Activated CD4-positive, alpha-beta T cell treated with anti-CD3 and anti-CD28 coated beads for 1 hour (primary cell): ENCODE data around the gene BTBD9.
"Not testable (repeated sequence)": the region's sequence is repeated elsewhere in the genome, so short reads cannot be mapped to it uniquely, and the experiment has no call there.

Experiments used
- DNase-seq: peaks from one replicate; pipeline ENCODE4 v3.0.0-alpha.2; 2020

Gene BTBD9

GRCh38 chr6:38648629-38649028, 8.9 kb upstream of the BTBD9 start:
- DNase-seq, result no peak

GRCh38 chr6:38646166-38646878, 6.6 kb upstream of the BTBD9 start:
- DNase-seq, result no peak

DNA sequence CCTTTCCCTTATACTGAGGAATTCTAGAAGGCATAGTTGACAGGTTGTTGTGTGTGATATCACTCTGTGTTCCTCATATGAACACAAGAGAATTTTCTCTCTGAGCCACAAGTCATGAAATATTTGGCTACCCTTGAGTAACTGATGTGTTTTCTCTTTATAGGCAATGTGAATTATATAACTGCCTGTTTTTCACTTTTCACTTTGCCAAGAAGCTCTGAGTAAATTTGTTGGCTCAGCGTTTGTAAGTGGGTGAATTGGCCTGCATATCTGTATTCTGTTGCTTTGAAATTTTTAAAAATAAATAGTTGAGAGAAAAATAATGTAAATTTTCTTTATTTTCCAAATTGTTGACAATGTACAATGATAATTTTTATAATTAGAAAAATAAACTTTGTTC, 5.2 kb upstream of the BTBD9 start:
- DNase-seq, result no peak

- DNase-seq, result no peak
Observed at GRCh38 chr6:38640216-38640909, 634 bp upstream of the BTBD9 start.

DNA sequence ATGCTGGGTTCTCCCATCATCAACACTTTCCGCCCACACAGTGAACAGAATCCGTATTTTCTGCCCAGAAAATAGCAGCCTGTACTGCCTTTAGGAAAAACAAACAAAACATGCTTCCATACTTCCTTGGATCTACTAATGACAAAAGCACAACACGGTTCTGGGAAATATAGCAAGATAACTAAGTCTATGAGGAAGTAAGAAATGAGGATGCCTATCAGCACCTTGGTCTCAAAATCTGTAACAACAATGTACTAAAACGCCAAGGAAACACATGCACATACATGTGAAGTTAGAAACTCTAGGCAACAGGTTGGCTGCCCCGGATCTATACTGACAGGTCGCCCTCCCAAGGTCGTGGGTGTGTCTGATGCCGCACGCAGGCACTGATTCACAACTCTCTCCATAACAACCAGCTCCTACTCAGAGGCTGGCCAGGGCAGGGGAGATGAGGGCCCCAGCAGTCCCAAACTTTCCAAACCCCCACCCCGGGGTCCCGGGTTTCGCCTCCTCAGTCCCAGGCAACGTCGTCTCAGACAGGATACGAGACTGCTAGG, 710 bp downstream of the BTBD9 start:
- DNase-seq, result peak; percentile 54

GRCh38 chr6:38637756-38638155, 2.0 kb downstream of the BTBD9 start:
- no peak for DNase-seq

- DNase-seq, result no peak
Observed at GRCh38 chr6:38636027-38636426, 3.7 kb downstream of the BTBD9 start.

DNA sequence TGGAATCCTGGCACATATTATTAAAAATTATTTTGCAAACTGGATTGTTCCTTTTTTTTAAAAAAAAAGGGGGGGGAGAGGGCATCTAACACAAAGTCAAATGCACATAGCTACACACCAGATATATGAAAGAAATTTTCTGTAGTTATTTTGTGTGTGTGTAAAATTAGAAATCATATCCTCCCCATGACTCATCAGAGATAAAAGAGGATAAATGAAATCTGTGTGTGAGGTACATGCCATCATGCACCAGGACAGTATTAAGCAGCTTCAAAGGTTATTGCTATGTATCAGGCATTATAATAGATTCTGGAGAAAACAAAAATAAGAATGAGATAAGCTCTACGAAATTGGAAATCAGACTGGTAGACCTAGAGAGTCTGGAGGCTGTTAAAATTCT, 5.2 kb downstream of the BTBD9 start:
- no peak for DNase-seq

GRCh38 chr6:38632490-38632889, 7.2 kb downstream of the BTBD9 start:
- no peak for DNase-seq

DNA sequence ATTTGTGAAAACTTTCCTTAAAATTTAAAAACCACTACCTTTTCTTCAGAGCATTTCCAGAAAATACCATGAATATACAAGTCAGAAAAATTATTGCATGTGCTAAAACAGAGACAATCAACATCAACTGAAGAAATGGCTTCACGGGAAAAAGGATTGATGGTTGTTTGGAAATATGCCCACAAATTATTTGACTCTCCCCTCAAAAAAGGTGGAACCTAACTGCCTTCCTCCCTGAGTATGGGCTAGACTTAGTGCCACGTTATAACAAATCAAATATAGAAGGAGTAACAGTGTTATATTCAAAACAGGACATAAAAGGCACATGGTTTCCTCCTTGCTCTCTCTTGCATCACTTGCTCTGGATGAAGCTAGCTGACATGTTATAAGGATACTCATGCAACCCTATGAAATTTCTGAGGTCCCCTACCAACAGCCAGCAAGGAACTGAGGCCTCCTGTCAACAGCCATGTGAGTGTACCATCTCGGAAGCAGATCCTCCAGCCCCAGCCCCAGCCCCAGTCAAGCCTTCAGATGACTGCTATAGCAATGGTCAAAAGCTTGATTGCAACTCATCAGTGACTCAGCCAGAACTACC, 8.4 kb downstream of the BTBD9 start:
- no peak for DNase-seq

GRCh38 chr6:38625217-38625616, 14.5 kb downstream of the BTBD9 start:
- no peak for DNase-seq

DNA sequence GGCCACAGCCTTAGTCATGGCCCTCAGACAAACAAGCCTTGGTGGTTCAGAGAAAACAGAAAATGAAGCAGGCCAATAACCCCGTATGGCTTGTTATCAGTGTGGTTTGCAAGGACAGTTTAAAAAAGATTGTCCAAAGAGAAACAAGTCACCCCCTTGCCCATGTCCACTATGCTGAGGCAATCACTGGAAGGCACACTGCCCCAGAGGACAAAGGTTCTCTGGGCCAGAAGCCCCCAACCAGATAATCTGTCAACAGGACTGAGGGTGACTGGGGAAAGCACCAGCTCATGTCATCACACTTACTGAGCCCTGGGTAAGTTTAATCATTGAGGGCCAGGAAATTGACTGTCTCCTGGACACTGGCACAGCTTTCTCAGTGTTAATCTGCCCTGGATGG, 20.4 kb downstream of the BTBD9 start:
- DNase-seq, result not testable (repeated sequence)

GRCh38 chr6:38618301-38618700, 21.4 kb downstream of the BTBD9 start:
- not testable (repeated sequence) for DNase-seq

DNA sequence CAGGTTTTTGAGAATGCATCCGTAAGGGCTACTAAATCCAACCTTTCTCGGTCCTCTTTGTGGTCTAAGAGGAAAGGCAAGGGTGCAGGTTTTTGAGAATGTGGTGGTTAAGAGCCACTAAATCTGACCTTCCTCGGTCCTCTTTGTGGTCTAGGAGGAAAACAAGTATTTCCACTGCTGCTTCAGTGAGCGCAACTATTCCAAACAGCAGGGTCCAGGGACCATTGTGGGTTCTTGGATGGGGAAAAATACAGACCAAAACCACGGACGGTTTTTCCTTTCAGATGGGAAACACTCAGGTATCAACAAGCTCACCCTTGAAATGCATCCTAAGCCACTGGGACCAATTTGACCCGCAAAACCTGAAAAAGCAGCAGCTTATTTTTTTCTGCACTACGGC, 21.9 kb downstream of the BTBD9 start:
- DNase-seq, result no peak

DNA sequence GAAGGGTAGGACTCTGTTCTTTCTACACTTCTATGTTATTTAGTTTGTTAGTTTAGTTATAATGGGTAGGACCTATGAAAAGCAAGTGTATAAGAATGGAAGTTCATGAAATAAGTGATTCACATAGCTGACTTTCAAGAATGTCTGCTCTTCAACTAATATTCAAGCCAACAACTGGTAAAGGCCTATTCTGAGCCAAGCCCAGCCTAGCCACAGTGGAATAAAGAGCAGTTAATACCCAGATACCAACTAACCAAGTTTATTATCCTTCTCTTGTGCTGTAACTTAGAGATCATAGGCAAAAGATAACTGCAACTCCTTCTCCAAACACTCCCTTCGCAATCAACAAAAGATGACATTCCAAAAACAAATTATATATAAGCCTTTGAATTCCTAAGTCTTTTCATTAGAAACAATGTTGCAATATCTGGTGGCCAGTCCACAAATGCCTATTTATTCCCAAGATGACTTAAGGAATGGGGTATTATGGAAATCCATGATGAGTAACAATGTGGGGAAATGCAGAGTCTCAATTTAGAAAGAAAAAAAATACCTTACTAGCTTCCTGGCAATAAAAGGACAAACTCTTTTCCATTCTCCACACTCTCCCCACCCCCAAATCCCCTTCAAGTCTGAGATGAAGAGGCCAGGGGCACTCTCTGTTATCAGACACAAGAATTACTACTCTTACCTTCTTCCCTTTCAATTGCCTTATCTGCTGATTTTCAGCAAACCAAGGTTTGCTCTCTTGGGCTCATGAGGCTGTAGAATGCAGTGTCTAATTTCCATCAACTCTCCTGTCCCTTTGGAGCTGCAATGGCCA, 27.4 kb downstream of the BTBD9 start:
- DNase-seq, result no peak

DNA sequence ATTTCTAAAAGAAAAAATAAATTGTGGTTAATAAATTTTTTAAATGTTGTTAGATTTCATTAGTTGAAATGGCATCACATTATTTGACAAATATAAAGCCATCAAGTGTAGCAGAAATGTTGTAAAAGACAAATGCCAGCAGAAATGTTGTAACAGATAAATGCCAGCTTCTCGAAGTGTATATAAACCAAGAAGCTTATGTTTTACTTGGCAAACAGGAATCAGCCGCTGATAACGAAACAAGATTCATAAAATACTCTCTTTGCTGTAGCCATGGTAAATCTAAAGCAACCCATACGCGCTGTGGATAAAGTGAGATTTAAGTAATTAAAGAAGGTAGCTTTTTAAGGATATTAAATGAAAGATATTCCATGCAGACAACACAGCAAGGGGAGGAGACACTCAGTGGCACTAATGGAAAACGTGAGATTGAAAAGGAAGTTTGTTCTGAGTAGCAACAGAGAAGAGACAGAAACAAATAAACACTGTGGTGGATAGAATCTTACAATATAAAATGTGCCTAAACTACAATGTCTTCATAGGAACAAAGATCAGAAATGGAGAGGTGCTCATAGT, 29.6 kb downstream of the BTBD9 start:
- DNase-seq, result no peak

GRCh38 chr6:38604700-38605099, 35.0 kb downstream of the BTBD9 start:
- no peak for DNase-seq

DNA sequence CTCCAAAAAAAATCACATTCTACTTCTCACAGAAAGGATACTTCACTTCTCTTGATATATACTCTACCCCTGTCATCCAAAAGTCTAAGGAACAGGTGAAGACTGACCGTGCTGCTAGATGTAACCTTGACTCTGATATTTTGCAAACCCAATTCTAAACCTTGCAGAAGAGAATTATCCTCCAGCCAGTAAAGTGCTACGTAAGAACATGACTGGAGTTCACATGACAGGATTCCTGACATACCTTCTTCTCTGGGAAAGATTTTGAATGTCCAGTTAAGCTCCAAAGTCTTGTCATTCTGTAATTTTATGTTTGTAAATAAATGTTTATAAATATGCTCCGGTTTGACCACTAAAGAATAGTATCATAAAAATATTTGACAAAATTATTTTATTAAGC, 35.8 kb downstream of the BTBD9 start:
- no peak for DNase-seq

DNA sequence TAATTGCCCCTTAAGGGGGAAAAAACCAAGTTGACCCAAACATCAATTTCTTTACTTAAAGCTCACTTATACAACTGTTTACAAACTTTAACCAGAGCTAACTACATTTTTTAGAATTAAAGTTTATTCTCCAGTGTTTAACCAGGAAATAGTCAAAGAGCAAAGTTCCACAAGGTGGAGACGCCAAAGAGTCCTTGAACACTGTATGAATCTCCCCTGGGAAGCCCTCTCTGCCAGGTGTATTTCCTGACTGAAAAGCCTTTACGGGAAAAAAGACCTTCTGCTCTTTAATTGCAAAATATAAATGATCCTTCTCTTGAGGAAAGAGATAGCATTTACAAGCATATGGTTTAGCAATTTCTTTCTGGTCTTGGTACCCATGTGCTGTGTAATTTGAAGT, 36.2 kb downstream of the BTBD9 start:
- DNase-seq, result no peak

GRCh38 chr6:38599966-38600550, 39.7 kb downstream of the BTBD9 start:
- DNase-seq, result no peak

DNA sequence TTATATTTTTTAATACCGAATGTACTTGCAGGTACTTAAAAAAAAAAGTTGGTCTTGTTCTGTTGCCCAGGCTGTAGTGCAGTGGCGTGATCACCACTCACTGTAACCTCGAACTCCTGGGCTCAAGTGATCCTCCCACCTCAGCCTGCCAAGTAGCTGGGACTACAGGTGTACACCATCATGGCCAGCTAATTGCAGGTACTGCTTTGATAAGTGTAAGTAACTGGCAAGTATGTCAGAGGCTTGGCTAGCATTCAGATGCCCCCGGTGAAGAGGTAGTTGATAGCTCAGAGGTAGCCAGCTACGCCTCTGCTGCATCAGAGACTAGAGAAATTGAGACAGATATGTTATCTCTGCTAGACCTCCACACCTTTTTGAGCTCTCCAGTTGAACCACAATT, 40.5 kb downstream of the BTBD9 start:
- DNase-seq, result no peak

GRCh38 chr6:38593998-38594665, 45.6 kb downstream of the BTBD9 start:
- DNase-seq, result no peak
